Measurements from ENCODE around the gene CARD14. TPM values are rescaled to one million over a fixed set of nuclear protein-coding genes. Genes with fewer than 3 reads are reported as not detected.
"Not testable (repeated sequence)": the region's sequence is repeated elsewhere in the genome, so short reads cannot be mapped to it uniquely, and the experiment has no call there.

The CARD14 gene
- total RNA-seq, 1 donor from 2014 or later = 0.50 TPM

DNA sequence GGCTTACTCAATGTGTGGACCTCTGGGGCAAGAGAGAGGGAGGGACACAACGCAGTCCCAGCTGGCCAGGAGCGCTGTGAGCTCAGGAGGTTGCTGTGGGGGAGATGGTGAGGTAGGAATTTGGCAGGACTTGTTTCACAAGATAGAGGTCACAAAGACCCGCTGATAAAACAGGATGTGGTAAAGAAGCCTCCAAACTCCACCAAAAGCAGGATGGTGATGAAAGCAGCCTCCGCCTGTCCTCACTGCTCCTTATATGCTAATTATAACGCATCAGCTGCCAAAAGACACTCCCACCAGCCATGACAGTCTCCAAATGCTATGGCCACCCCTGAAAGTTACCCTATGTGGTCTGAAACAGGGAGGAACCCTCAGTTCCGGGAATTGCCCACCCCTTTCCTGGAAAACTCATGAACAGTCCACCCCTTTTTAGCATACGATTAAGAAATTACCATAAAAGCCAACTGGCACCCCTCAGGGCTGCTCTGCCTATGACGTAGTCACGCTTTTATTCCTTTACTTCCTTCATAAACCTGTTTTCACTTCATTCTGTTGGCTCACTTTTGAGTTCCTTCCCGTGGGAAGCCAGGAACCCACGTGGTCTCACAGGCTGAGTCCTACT is 17.6 kb upstream of the CARD14 start:
- intact Hi-C loops (cut with DNase I) = no loop called here
- DNase-seq (no peak), ATAC-seq (no peak)
- Histone ChIP-seq H3K27me3 (ENCODE audit: low read depth) (no peaks in the 10 kb centered on the region), H3K4me3 (no peak overlapping the region), H3K27ac (no peak overlapping the region), H3K9me3 (peaks cover 5% of the 10 kb centered on the region), H3K36me3 (no peaks in the 10 kb centered on the region), H3K4me1 (peaks cover 12% of the 10 kb centered on the region)
- TF ChIP-seq, protein P1, sequence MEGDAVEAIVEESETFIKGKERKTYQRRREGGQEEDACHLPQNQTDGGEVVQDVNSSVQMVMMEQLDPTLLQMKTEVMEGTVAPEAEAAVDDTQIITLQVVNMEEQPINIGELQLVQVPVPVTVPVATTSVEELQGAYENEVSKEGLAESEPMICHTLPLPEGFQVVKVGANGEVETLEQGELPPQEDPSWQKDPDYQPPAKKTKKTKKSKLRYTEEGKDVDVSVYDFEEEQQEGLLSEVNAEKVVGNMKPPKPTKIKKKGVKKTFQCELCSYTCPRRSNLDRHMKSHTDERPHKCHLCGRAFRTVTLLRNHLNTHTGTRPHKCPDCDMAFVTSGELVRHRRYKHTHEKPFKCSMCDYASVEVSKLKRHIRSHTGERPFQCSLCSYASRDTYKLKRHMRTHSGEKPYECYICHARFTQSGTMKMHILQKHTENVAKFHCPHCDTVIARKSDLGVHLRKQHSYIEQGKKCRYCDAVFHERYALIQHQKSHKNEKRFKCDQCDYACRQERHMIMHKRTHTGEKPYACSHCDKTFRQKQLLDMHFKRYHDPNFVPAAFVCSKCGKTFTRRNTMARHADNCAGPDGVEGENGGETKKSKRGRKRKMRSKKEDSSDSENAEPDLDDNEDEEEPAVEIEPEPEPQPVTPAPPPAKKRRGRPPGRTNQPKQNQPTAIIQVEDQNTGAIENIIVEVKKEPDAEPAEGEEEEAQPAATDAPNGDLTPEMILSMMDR (IDR thresholded peaks at IDR 0.05) = no peak

- TF ChIP-seq, protein P1 (IDR thresholded peaks at IDR 0.05) = no peak
- H3K36me3 ChIP-seq = no peaks in the 10 kb centered on the region
- H3K27me3 ChIP-seq (ENCODE audit: low read depth) = no peaks in the 10 kb centered on the region
- peaks cover 5% of the 10 kb centered on the region for H3K9me3 ChIP-seq
- no peak overlapping the region for H3K27ac ChIP-seq
- intact Hi-C loops (cut with DNase I) = no loop called here
- no peak overlapping the region for H3K4me3 ChIP-seq
- no peak for ATAC-seq
- DNase-seq = no peak
- H3K4me1 ChIP-seq = peaks cover 10% of the 10 kb centered on the region
Measured at GRCh38 chr17:80153004-80153403, 16.8 kb upstream of the CARD14 start.

DNA sequence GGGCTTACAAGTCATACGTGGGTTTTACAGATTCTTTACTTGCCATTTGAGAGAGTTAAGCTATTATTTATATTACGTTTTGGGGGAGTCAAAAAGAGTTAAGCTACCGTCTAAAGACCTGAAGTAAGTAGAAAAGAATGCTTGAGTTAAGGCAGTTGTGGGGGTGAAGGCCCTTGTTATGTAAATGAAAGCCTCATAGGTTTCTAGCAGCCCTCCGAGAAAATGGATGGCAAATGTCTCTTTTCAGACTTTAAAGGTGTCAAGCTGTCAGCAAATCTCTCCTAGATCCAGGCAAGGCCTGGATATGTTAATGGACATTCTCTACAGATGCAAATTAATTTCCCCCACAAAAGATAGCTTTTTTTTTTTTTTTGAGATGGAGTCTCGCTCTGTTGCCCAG is 15.7 kb upstream of the CARD14 start:
- Histone ChIP-seq H3K4me1 (peaks cover under 1% of the 10 kb centered on the region), H3K27me3 (ENCODE audit: low read depth) (no peaks in the 10 kb centered on the region), H3K36me3 (no peaks in the 10 kb centered on the region), H3K27ac (no peak overlapping the region), H3K9me3 (peaks cover 5% of the 10 kb centered on the region), H3K4me3 (no peak overlapping the region)
- intact Hi-C loops (cut with DNase I) = no loop called here
- TF ChIP-seq, protein P1 (IDR thresholded peaks at IDR 0.05) = no peak
- ATAC-seq (no peak), DNase-seq (no peak)

DNA sequence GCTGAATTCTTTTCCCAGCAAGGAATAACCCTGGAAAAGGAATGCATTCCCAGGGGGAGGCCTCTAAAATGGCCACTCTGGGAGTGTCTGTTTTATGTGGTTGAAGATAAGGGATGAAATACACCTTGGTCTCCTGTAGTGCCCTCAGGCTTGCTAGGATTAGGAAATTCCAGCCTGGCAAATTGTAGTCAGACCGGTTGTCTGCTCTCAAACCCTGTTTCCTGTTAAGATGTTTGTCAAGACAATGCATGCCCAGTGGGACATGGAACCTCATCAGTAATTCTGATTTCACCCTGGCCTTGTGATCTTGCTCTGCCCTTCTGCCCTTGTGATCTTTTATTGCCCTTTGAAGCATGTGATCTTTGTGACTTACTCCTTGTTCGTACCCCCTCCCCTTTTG is 14.2 kb upstream of the CARD14 start:
- ATAC-seq; DNase-seq; H3K27me3 ChIP-seq (ENCODE audit: low read depth); H3K4me3 ChIP-seq; H3K27ac ChIP-seq; H3K9me3 ChIP-seq; H3K4me1 ChIP-seq; intact Hi-C loops (cut with DNase I); H3K36me3 ChIP-seq: not testable (repeated sequence)

DNA sequence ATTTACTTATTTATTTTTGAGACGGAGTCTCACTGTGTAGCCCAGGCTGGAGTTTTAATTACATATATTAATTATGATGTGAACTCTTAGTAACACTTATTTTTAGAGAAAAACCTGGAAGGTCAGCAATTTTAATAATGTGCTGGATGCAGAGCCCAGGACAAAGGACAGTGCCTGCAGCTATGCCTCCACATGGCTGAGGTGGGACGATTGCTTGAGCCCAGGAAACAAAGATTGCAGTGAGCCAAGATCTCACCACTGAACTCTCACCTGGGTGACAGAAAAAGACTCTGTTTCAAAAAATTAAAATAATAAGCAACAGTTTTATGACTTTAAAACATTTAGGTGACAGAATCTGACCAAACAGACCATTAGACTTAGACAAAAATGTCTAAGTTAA is 11.0 kb upstream of the CARD14 start:
- TF ChIP-seq, protein P1 (IDR thresholded peaks at IDR 0.05) = no peak
- no peak overlapping the region for H3K4me3 ChIP-seq
- DNase-seq = no peak
- intact Hi-C loops (cut with DNase I) = no loop called here
- peaks cover 5% of the 10 kb centered on the region for H3K9me3 ChIP-seq
- no peak for ATAC-seq
- no peaks in the 10 kb centered on the region for H3K27me3 ChIP-seq (ENCODE audit: low read depth)
- H3K4me1 ChIP-seq = no peaks in the 10 kb centered on the region
- no peaks in the 10 kb centered on the region for H3K36me3 ChIP-seq
- no peak overlapping the region for H3K27ac ChIP-seq

DNA sequence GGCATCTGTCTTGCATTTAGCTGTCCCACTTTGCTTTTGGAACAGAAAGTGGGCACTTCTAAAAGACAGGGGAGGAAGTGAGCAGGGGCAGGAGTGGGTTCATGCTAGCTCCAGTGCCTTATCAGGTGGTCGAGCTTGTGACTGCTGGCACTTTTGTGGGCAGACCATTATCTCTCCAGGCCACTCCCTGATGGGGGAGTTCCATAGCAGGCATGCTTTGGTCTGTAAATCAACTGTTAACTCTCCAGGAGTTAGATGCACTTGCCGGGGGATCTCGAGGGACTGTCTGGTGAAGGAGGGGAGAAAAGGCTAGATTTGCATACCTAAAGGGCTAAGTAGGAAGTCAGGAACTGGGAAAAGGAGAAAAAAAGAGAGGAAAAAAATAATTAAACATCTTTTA is 9.3 kb upstream of the CARD14 start:
- Histone ChIP-seq H3K4me1 (no peaks in the 10 kb centered on the region), H3K27ac (no peak overlapping the region), H3K4me3 (no peak overlapping the region), H3K9me3 (peaks cover 3% of the 10 kb centered on the region), H3K27me3 (ENCODE audit: low read depth) (no peaks in the 10 kb centered on the region), H3K36me3 (no peaks in the 10 kb centered on the region)
- TF ChIP-seq, protein P1 (IDR thresholded peaks at IDR 0.05) = no peak
- no peak for ATAC-seq
- intact Hi-C loops (cut with DNase I) = no loop called here
- no peak for DNase-seq
